ENCODE results near the gene INPP5E. TPM values are rescaled to one million over a fixed set of nuclear protein-coding genes. Genes with fewer than 3 reads are reported as not detected.

Gene INPP5E
- total RNA-seq, 2 donors from 2014 or later = 11.9 to 12.5 TPM

DNA sequence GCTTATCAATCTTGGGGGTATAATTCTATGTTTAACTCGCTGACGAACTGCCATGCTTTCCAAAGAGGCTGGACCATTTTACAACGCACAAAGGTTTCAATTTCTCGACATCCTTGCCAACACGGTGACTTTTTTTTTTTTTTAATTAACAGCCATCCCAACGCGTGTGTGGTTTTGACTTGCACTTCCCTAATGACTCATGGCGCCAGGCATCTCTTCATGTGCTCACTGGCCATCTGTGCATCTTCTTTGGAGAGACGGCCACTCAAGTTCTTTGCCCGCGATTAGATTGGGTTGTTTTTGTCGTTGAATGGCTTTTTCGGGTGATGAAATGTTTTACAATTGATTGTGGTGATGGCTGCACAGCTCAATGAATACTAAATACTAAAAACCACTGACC, 53.6 kb downstream of the INPP5E start:
- Histone ChIP-seq H3K4me1 (ENCODE audit: control insufficient read depth in 1 of 2, low read depth in 2 of 2) (no peaks in the 10 kb centered on the region), H3K9me3 (no peaks in the 10 kb centered on the region), H3K27me3 (replicated peaks; ENCODE audit: insufficient read depth) (no peaks in the 10 kb centered on the region), H3K27ac (no peak overlapping the region), H3K4me3 (no peak overlapping the region), H3K36me3 (peaks cover 39% of the 10 kb centered on the region)
- TF ChIP-seq, protein P1, sequence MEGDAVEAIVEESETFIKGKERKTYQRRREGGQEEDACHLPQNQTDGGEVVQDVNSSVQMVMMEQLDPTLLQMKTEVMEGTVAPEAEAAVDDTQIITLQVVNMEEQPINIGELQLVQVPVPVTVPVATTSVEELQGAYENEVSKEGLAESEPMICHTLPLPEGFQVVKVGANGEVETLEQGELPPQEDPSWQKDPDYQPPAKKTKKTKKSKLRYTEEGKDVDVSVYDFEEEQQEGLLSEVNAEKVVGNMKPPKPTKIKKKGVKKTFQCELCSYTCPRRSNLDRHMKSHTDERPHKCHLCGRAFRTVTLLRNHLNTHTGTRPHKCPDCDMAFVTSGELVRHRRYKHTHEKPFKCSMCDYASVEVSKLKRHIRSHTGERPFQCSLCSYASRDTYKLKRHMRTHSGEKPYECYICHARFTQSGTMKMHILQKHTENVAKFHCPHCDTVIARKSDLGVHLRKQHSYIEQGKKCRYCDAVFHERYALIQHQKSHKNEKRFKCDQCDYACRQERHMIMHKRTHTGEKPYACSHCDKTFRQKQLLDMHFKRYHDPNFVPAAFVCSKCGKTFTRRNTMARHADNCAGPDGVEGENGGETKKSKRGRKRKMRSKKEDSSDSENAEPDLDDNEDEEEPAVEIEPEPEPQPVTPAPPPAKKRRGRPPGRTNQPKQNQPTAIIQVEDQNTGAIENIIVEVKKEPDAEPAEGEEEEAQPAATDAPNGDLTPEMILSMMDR (IDR thresholded peaks at IDR 0.05) = no peak
- DNase-seq (ENCODE audit: low spot score) (no peak), ATAC-seq (ENCODE audit: insufficient number of reproducible peaks, low FRiP score, low read depth) (no peak)

DNA sequence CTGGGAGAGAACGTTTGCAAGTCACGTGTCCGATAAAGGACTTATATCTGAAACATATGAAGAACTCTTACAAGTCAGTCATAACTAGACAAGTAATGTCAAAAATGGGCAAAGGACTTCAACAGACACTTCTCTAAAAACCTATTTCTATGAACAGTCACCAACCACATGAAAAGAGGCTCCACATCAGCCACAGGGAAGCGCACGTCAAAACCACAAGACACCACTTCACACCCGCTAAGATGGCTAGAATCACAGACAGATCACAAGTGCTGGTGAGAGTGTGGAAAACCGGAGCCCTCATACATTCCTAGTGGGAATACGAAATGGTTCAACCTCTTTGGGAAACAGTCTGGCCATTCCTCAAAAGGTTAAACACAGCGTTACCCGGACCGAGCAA, 54.6 kb downstream of the INPP5E start:
- H3K4me1 ChIP-seq (ENCODE audit: control insufficient read depth in 1 of 2, low read depth in 2 of 2) = no peaks in the 10 kb centered on the region
- DNase-seq (ENCODE audit: low spot score) (no peak), ATAC-seq (ENCODE audit: insufficient number of reproducible peaks, low FRiP score, low read depth) (no peak)
- H3K9me3 ChIP-seq = no peaks in the 10 kb centered on the region
- H3K36me3 ChIP-seq = peaks cover 40% of the 10 kb centered on the region
- no peak overlapping the region for H3K4me3 ChIP-seq
- H3K27me3 ChIP-seq (replicated peaks; ENCODE audit: insufficient read depth) = no peaks in the 10 kb centered on the region
- TF ChIP-seq, protein P1 (IDR thresholded peaks at IDR 0.05) = no peak
- H3K27ac ChIP-seq = no peak overlapping the region

DNA sequence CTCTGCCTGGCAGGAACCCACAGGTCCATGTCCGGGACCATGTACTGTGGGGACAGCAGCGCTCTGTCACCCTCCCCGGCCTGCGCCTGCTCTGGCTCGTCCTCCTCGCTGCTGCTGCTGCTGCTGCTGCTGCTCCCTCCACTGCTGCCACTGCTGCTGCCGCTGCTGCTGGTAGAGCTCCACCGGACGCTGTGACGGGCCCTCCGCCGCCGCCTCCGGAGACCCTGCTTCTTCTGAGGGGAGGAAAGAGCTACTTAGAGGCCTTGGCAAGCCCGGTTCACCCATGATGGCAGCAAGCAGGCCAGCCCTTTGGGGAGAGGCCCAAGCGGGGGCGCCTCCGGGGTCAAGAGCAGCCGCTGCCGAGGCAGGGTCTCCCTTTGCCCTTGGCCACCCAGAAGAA, 56.2 kb downstream of the INPP5E start:
- peaks cover 30% of the 10 kb centered on the region for H3K36me3 ChIP-seq
- H3K27me3 ChIP-seq (replicated peaks; ENCODE audit: insufficient read depth) = no peaks in the 10 kb centered on the region

DNA sequence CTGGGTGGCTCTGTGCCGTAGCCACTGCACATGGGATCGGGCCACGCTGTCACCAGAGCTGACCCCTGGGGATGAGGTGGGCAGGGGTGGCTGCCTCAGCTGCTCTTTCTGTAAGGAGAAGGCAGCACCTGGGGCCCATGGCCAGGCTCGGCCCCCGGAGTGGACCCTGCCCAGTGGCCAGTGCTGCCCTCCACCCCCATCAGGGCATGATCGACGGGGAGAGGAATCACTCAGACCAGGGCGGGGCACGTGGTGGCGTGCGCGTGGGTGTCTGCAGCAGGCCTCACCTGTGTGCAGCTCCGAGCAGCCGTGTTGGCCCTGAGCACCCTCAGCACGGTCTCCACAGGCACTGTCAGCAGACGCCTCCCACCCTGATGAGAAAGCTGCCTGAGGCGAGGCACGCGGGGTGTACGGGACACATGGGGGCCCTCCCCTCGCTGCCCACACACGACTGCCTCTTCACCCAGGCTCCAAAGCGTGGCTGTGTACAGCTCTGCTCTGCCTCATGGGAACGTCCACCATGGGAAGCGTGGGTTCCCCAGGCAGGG, 57.6 kb downstream of the INPP5E start:
- DNase-seq (ENCODE audit: low spot score) (no peak), ATAC-seq (ENCODE audit: insufficient number of reproducible peaks, low FRiP score, low read depth) (no peak)
- Histone ChIP-seq H3K9me3 (no peaks in the 10 kb centered on the region), H3K27me3 (replicated peaks; ENCODE audit: insufficient read depth) (no peaks in the 10 kb centered on the region), H3K4me3 (no peak overlapping the region), H3K4me1 (ENCODE audit: control insufficient read depth in 1 of 2, low read depth in 2 of 2) (no peaks in the 10 kb centered on the region), H3K27ac (no peak overlapping the region), H3K36me3 (peaks cover 21% of the 10 kb centered on the region)
- TF ChIP-seq, protein P1 (IDR thresholded peaks at IDR 0.05) = no peak

More for the DNA sequence above, 56.2 kb downstream of the INPP5E start:
- TF ChIP-seq, protein P1 (IDR thresholded peaks at IDR 0.05) = no peak
- no peak for ATAC-seq (ENCODE audit: insufficient number of reproducible peaks, low FRiP score, low read depth)
- no peak overlapping the region for H3K27ac ChIP-seq
- H3K4me3 ChIP-seq = no peak overlapping the region
- no peaks in the 10 kb centered on the region for H3K9me3 ChIP-seq
- no peak for DNase-seq (ENCODE audit: low spot score)
- H3K4me1 ChIP-seq (ENCODE audit: control insufficient read depth in 1 of 2, low read depth in 2 of 2) = no peaks in the 10 kb centered on the region

- no peaks in the 10 kb centered on the region for H3K27me3 ChIP-seq (replicated peaks; ENCODE audit: insufficient read depth)
- no peaks in the 10 kb centered on the region for H3K4me1 ChIP-seq (ENCODE audit: control insufficient read depth in 1 of 2, low read depth in 2 of 2)
- no peaks in the 10 kb centered on the region for H3K9me3 ChIP-seq
- peaks cover 17% of the 10 kb centered on the region for H3K36me3 ChIP-seq
- TF ChIP-seq, protein P1 (IDR thresholded peaks at IDR 0.05) = no peak
- no peak overlapping the region for H3K4me3 ChIP-seq
- no peak for DNase-seq (ENCODE audit: low spot score)
- no peak for ATAC-seq (ENCODE audit: insufficient number of reproducible peaks, low FRiP score, low read depth)
- H3K27ac ChIP-seq = no peak overlapping the region
Observed at GRCh38 chr9:136381311-136381710, 58.3 kb downstream of the INPP5E start.
